SU-DHL-6 (cell line): ENCODE data around the gene REM2.

Experiments
- CTCF ChIP-seq: fragments of 200-600 bp; sonication (generic); IDR thresholded peaks from one replicate; pipeline ENCODE4 v1.5.1; 2017; ENCODE audit warnings: antibody characterized with exemption, mild to moderate bottlenecking, low read length, moderate library complexity; ENCODE audit not compliant: insufficient read depth, poor library complexity, severe bottlenecking
- EZH2phosphoT487 ChIP-seq: fragments of 200-600 bp; sonication (generic), shearing (Covaris generic); conservative IDR thresholded peaks from 2 replicates; pipeline ENCODE4 v1.6.1; 2018; ENCODE audit warnings: mild to moderate bottlenecking, antibody characterized with exemption, low read length, moderate library complexity, mixed read lengths

- TF ChIP-seq CTCF (no peak), EZH2phosphoT487 (no peak)
These were observed 36.0 kb downstream of the REM2 start, which contains the start of gene RBM23 for GRCh38 chr14:22918804-22919600.
